Gastrocnemius medialis (tissue), 4 donors: ENCODE measurements around the gene ZC3H12D.

Experiments used
- CTCF ChIP-seq, 5 experiments: fragments of 450-650 bp in 3 of 5; fragments of 200-600 bp in 2 of 5; sonication (generic) in 2 of 5; IDR thresholded peaks in 4 of 5; conservative IDR thresholded peaks in 1 of 5; 1 replicate in 4 of 5; 2 replicates in 1 of 5; pipeline ENCODE4 v1.5.1; 2016 to 2019; ENCODE audit warnings: antibody characterized with exemption in 5 of 5, mild to moderate bottlenecking in 3 of 5, moderate library complexity in 3 of 5
- POLR2A ChIP-seq, 2 donors: fragments of 450-650 bp; IDR thresholded peaks; one replicate each; pipeline ENCODE4 v1.6.1; 2017; ENCODE audit warnings: antibody characterized with exemption in 2 of 2, mild to moderate bottlenecking in 2 of 2, moderate library complexity in 2 of 2

- no peak for TF ChIP-seq CTCF (IDR thresholded peaks at IDR 0.05 in 4 of 5, conservative IDR thresholded peaks at IDR 0.05 in 1 of 5)
- TF ChIP-seq POLR2A (IDR thresholded peaks at IDR 0.05), result no peak
Observed at GRCh38 chr6:149425224-149425623, 59.6 kb downstream of the ZC3H12D start.
